Kidney epithelial cell (primary cell): Measurements from ENCODE around the gene NMRK2. TPM values are rescaled to one million over a fixed set of nuclear protein-coding genes. Genes with fewer than 3 reads are reported as not detected.

Experiments used
- DNase-seq: peaks from one replicate; pipeline ENCODE4 v3.0.0-alpha.2; 2010; ENCODE audit warnings: low read depth
- H3K27me3 ChIP-seq: 2 replicates; pipeline ENCODE4 v1.6.0; 2011; ENCODE audit warnings: low read length; ENCODE audit not compliant: control insufficient read depth, insufficient read depth
- H3K36me3 ChIP-seq: 2 replicates; pipeline ENCODE4 v1.5.1; 2011; ENCODE audit warnings: low read length; ENCODE audit not compliant: control insufficient read depth, insufficient read depth
- H3K4me3 ChIP-seq: 2 replicates; pipeline ENCODE4 v1.5.1; 2011; ENCODE audit warnings: low read depth, mild to moderate bottlenecking, control low read depth, low read length
- total RNA-seq: library from RNA; depleted of rRNA; stranded (reverse); fragments of >200 nt; gene quantifications from 2 replicates; pipeline ENCODE4 v1.2.3, GENCODE V29; 2015
- TF ChIP-seq, protein P1 (sequence below): IDR thresholded peaks from 2 replicates; pipeline ENCODE4 v1.5.1; 2011; ENCODE audit warnings: mild to moderate bottlenecking, moderate library complexity, low read length, control low read depth, inconsistent platforms; ENCODE audit not compliant: insufficient read depth, poor library complexity, severe bottlenecking

NMRK2 gene
- total RNA-seq, 1 donor from 2014 or later = not detected

DNA sequence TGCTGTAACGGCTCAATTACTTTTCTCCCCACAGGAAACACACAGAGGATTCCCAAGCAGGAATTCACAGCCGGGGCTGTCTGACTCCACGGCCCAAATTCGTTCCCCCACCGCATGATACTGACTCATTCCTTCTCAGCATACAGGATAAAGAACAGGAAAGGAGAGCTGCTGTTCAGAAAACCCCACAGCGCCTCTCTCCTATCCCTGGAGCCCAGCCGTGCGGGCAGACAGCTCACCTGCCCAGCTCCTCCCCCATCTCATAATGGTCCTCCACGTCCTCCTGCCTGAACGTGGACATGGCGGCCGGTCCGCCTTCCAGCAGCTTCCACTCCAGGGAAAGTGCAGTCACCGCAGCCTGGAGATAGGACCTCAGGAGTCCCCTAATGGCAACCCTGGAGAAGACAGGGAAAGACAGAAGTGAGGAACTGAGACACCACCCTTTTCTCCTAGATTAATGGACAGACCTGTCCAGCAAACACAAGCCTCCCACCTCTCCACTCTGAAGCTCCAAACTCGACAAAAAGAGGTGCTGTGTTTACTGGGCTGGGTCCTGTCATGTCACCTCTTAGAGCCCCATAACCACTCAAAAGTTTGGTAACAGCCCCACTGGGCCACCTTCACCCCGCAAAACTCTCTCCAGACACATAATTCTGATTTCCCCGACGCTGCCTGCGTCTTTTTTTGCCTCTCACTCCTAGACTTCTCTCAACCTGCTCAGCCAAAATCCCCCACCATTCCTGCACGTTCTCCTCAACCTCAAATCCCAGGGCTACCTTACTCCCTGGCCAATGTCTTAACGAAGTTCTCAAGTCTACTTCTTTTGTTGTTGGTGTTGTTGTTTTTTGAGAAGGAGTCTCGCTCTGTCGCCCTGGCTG is 36.8 kb downstream of the NMRK2 start:
- DNase-seq = peak; percentile 76
- TF ChIP-seq, protein P1, sequence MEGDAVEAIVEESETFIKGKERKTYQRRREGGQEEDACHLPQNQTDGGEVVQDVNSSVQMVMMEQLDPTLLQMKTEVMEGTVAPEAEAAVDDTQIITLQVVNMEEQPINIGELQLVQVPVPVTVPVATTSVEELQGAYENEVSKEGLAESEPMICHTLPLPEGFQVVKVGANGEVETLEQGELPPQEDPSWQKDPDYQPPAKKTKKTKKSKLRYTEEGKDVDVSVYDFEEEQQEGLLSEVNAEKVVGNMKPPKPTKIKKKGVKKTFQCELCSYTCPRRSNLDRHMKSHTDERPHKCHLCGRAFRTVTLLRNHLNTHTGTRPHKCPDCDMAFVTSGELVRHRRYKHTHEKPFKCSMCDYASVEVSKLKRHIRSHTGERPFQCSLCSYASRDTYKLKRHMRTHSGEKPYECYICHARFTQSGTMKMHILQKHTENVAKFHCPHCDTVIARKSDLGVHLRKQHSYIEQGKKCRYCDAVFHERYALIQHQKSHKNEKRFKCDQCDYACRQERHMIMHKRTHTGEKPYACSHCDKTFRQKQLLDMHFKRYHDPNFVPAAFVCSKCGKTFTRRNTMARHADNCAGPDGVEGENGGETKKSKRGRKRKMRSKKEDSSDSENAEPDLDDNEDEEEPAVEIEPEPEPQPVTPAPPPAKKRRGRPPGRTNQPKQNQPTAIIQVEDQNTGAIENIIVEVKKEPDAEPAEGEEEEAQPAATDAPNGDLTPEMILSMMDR = peak; percentile 18
- H3K4me3 ChIP-seq = peak overlapping the region; percentile 99

DNA sequence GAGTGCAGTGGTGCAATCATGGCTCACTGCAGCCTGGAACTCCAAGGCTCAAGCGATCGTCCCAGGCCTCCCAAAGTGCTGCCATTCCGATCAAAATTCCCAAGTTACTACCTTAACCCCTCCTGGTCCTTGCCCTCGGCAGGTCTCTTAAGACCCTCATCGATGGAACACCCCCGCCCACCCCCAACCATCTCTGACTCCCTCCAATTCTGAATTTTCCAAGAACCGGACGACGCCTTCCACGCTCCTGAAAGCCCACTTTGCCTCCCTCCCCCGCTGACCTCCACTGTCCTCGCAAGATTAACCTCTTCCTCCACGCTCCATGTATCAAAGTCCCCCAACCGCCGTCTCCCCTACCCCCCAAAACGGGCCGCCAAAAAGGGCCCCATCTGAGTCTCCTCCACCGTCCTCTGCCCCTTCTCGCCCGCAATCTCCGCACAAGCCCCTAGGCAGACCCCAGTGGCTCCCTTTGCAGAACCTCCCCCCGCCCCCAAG is 37.5 kb downstream of the NMRK2 start:
- Histone ChIP-seq H3K4me3 (peak overlapping the region; percentile 99), H3K36me3 (peaks cover 2% of the 10 kb centered on the region), H3K27me3 (no peaks in the 10 kb centered on the region)
- DNase-seq = no peak
- TF ChIP-seq, protein P1 = no peak

More for the DNA sequence above, 36.8 kb downstream of the NMRK2 start:
- Histone ChIP-seq H3K27me3 (no peaks in the 10 kb centered on the region), H3K36me3 (peaks cover 2% of the 10 kb centered on the region)

DNA sequence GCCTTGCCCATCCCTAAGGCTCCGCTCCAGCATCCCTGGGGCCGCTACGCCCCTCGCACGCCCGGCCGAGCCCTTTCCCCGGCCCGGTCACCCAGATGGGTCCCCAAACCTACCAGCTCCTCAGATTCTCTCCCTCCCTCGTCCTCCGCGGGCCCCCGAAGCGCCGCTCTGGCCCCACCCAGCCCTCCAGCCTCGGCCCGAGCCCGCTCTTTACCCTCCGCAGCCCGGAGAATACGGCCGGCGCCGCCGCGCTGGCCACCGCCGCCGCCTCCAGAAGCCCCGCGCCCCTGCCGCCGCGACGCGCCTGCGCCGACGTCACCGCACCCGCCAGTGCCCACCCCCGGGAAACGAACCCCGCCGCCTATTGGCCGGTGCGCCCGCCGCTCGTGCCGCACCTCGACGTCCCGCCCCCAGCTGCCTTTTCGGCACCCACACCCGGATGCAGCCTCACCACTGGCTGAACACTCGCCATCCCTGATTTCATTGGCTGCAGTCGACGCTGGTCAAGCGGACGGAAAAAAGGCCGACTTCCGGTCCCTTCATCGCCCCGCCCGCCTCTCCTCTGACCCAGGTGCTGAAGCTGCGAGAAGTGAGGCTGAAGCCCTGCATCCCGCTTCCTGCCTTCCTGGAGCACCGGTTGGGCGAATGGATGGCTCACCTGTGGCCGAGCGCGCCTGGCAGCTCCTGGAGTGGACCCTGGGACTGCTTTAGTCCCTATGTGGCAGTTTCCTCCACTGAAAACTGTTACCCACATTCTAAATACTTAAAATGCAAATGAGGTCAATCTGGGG is 38.1 kb downstream of the NMRK2 start, which contains the start of gene DAPK3:
Gene DAPK3, minus strand, starts transcription at position 292 of the 791 bp plus-strand sequence. CDS start 1,364 bp downstream, outside the sequence.
- DNase-seq = peak; percentile 91
- peaks cover under 1% of the 10 kb centered on the region for H3K36me3 ChIP-seq
- TF ChIP-seq, protein P1 = no peak
- H3K4me3 ChIP-seq = peak within 1 kb of the TSS; percentile 99
- H3K27me3 ChIP-seq = no peaks in the 10 kb centered on the region

DNA sequence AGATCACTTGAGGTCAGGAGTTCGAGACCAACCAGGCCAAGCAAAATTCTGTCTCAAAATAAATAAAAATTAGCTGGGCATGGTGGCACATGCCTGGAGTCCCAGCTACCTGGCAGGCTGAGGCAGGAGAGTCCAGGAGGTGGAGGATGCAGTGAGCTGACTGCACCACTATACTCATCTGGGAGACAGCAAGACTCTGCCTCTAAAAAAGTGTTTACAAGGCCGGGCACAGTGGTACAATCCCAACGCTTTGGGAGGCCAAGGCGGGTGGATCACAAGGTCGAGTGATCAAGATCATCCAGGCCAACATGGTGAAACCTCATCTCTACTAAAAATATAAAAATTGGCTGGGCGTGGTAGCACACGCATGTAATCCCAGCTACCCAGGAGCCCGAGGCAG is 42.3 kb downstream of the NMRK2 start:
- DNase-seq = no peak
- Histone ChIP-seq H3K36me3 (peaks cover 16% of the 10 kb centered on the region), H3K27me3 (no peaks in the 10 kb centered on the region), H3K4me3 (no peak overlapping the region)
- TF ChIP-seq, protein P1 = no peak

DNA sequence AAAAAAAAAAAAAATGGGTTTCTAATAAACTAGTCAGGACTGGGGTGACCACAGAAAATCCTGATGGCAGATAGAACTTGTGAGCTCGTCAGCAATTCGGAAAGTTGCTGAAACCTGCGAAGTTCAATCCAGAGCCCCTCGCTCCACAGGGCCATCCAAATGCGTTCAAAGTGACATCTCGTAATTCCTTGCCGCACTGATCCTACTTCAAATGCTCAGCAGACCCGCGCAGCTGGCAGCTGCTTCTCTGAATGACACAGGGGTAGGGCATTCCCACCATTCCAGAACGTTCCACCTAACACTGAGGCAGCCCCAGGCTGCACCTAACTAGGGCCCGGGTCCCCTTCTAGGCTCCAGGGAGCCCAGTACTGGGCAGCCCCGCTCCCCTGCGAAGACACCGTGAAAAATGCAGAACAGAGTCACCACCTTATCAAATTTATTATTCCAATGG is 42.8 kb downstream of the NMRK2 start:
- no peaks in the 10 kb centered on the region for H3K27me3 ChIP-seq
- no peak for DNase-seq
- peaks cover 17% of the 10 kb centered on the region for H3K36me3 ChIP-seq
- TF ChIP-seq, protein P1 = no peak
- H3K4me3 ChIP-seq = no peak overlapping the region
